ENCODE results near the gene EFNA3. TPM values are rescaled to one million over a fixed set of nuclear protein-coding genes. Genes with fewer than 3 reads are reported as not detected.
A peak's percentile ranks its signal among the peaks of the same experiment; 100 is the strongest.
"Not testable (repeated sequence)": the region's sequence is repeated elsewhere in the genome, so short reads cannot be mapped to it uniquely, and the experiment has no call there.

EFNA3 gene
- total RNA-seq, 1 donor from 2014 or later = 10.9 TPM

- no peak for DNase-seq
Measured at GRCh38 chr1:155110826-155111225, 32.2 kb downstream of the EFNA3 start.

- DNase-seq = no peak
Measured at GRCh38 chr1:155113450-155113980, 34.9 kb downstream of the EFNA3 start.

GRCh38 chr1:155116113-155116764 lies 37.6 kb downstream of the EFNA3 start:
- DNase-seq = no peak

- no peak for DNase-seq
Measured at GRCh38 chr1:155117610-155118009, 39.0 kb downstream of the EFNA3 start.

- DNase-seq = not testable (repeated sequence)
Measured at GRCh38 chr1:155118090-155118489, 39.5 kb downstream of the EFNA3 start.

- DNase-seq = no peak
Measured at GRCh38 chr1:155120253-155120652, 41.6 kb downstream of the EFNA3 start.

- no peak for DNase-seq
Measured at GRCh38 chr1:155121249-155121648, 42.6 kb downstream of the EFNA3 start.

- no peak for DNase-seq
Measured at GRCh38 chr1:155122308-155122707, 43.7 kb downstream of the EFNA3 start.

GRCh38 chr1:155123801-155124200 lies 45.2 kb downstream of the EFNA3 start:
- DNase-seq = no peak

GRCh38 chr1:155124503-155125463 lies 46.1 kb downstream of the EFNA3 start:
- DNase-seq = no peak

- no peak for DNase-seq
Measured at GRCh38 chr1:155125511-155125945, 46.9 kb downstream of the EFNA3 start.

GRCh38 chr1:155125946-155126555 lies 47.4 kb downstream of the EFNA3 start:
- no peak for DNase-seq

GRCh38 chr1:155126556-155127104 lies 48.0 kb downstream of the EFNA3 start:
- peak; percentile 61 for DNase-seq

- peak; percentile 61 for DNase-seq
Measured at GRCh38 chr1:155127105-155127966, 48.7 kb downstream of the EFNA3 start, which contains the start of gene EFNA1. Gene EFNA1, plus strand, starts transcription at chr1:155127876. Its CDS starts 102 bp downstream, at chr1:155127978.

- no peak for DNase-seq
Measured at GRCh38 chr1:155127967-155128754, 49.5 kb downstream of the EFNA3 start.

- peak; percentile 21 for DNase-seq
Measured at GRCh38 chr1:155128755-155129473, 50.3 kb downstream of the EFNA3 start.

GRCh38 chr1:155130272-155131006 lies 51.8 kb downstream of the EFNA3 start:
- DNase-seq = no peak

- DNase-seq = no peak
Measured at GRCh38 chr1:155131285-155131684, 52.6 kb downstream of the EFNA3 start.

- DNase-seq = no peak
Measured at GRCh38 chr1:155131856-155132255, 53.2 kb downstream of the EFNA3 start.

Measured in skin of body (tissue), 2 donors.